Heart right ventricle (tissue), 16 donors: ENCODE data around the gene SERPINB10. TPM values are rescaled to one million over a fixed set of nuclear protein-coding genes. Genes with fewer than 3 reads are reported as not detected.

ENCODE experiments used
- ATAC-seq, 8 donors: fragments of 200-7000 bp; cut with Tn5 transposase; one replicate each; pipeline ENCODE4 v1.9.1; 2020; ENCODE audit warnings: mild to moderate bottlenecking in 8 of 8, moderate library complexity in 8 of 8, moderate number of reproducible peaks in 1 of 8
- DNase-seq, 2 donors: peaks; one replicate each; pipeline ENCODE4 v3.0.0-alpha.2; 2020
- H3K27ac ChIP-seq, 10 donors: fragments of 200-600 bp; sonication (generic) in 2 of 10; one replicate each; pipeline versions ENCODE4 v1.5.0 to v1.8.0; 2020 to 2022; ENCODE audit warnings: mild to moderate bottlenecking in 3 of 10
- H3K27me3 ChIP-seq, 7 donors: fragments of 200-600 bp; one replicate each; pipeline ENCODE4 v1.8.0; 2021 to 2022; ENCODE audit warnings: mild to moderate bottlenecking in 2 of 7
- H3K36me3 ChIP-seq, 9 donors: fragments of 200-600 bp; sonication (generic) in 1 of 9; one replicate each; pipeline versions ENCODE4 v1.5.0 to v1.8.0; 2020 to 2022; ENCODE audit warnings: mild to moderate bottlenecking in 2 of 9
- H3K4me1 ChIP-seq, 9 donors: fragments of 200-600 bp; sonication (generic) in 1 of 9; one replicate each; pipeline versions ENCODE4 v1.5.0 to v1.8.0; 2020 to 2022; ENCODE audit warnings: mild to moderate bottlenecking in 4 of 9
- H3K4me3 ChIP-seq, 10 donors: fragments of 200-600 bp; sonication (generic) in 2 of 10; one replicate each; pipeline versions ENCODE4 v1.5.0 to v1.8.0; 2020 to 2022; ENCODE audit warnings: mild to moderate bottlenecking in 7 of 10, moderate library complexity in 2 of 10
- H3K9me3 ChIP-seq, 11 donors: fragments of 200-600 bp in 10 of 11; sonication (generic) in 2 of 11; one replicate each; pipeline versions ENCODE4 v1.5.0 to v1.8.0; 2013 to 2022; ENCODE audit warnings: mild to moderate bottlenecking in 2 of 11, control low read depth in 1 of 11, moderate library complexity in 1 of 11
- CTCF ChIP-seq, 9 donors: fragments of 200-600 bp; sonication (generic) in 2 of 9; IDR thresholded peaks; one replicate each; pipeline versions ENCODE4 v1.5.0 to v1.8.0; 2021 to 2022; ENCODE audit warnings: antibody characterized with exemption in 9 of 9, mild to moderate bottlenecking in 5 of 9, moderate library complexity in 1 of 9
- WGBS, 2 donors: extraction: QIAGEN DNeasy Blood & Tissue Kit; methylation state at CpG; one replicate each; pipeline ENCODE4 v1.1.7; 2013; ENCODE audit warnings: inconsistent platforms in 1 of 2; 5-methylcytosine and 5-hydroxymethylcytosine counted together
- intact Hi-C, 10 donors: fragments of 100-400 bp; cut with DNase I; formaldehyde crosslinking; loops; one replicate each; pipeline versions ENCODE4 v1.11.1 to v1.14.2; 2022
- polyA plus RNA-seq, 2 donors: library from polyadenylated mRNA; stranded (reverse); fragments of 200-250 nt; gene quantifications; one replicate each; pipeline ENCODE4 v1.2.3, GENCODE V29; 2013
- total RNA-seq, 10 donors: library from RNA; stranded (reverse); fragmentation: NEBNext Ultra II Directional in 3 of 10; extraction: Animal tissue kit (Norgen Biotek cat#: 25700) in 3 of 10; gene quantifications; one replicate each; pipeline versions ENCODE4 v1.2.1 to v1.2.4, GENCODE V29; 2021 to 2023
- donor health status: Arrhythmogenic right ventricular cardiomyopathy.
- donor health status: ischemic (EF 13 %, LVEDD 7.1; RV severe dilation, severe dysfunction).
- donor health status: healthy with polysubstance abuse.
- donor health status: DM: no; HTN: yes; CAD: no.
- donor health status: DM: no; HTN: no; CAD: no.
- donor health status: ischemic (EF 25% LVEDD 6.9; RV normal size, moderate dysfunction).
- donor health status: ischemic (EF 25% LVEDD 5.7; RV mildly dilated, moderate dysfunction).
- donor health status: healthy.
- donor health status: DM: yes; HTN: yes; CAD: no.
- donor health status: Ischemic cardiomyopathy.
- donor health status: ischemic (EF 35%, LVEDD 5.7; RV mildly dilated, moderate dysfunction).
- donor health status: nonischemic (EF 11% LVEDD 7.7; RV severe dilation, severe dysfunction).
- donor health status: DM: yes; HTN: yes; CAD: no.
- donor health status: PGD.
- donor health status: ischemic (EF 29% LVEDD 5.4; RV normal size, mild dysfunction).
- donor health status: nonischemic (EF 23%, LVEDD 6.1; RV moderate dilation, normal function).

SERPINB10 gene
- total and polyA plus RNA-seq, 12 donors = not detected

DNA sequence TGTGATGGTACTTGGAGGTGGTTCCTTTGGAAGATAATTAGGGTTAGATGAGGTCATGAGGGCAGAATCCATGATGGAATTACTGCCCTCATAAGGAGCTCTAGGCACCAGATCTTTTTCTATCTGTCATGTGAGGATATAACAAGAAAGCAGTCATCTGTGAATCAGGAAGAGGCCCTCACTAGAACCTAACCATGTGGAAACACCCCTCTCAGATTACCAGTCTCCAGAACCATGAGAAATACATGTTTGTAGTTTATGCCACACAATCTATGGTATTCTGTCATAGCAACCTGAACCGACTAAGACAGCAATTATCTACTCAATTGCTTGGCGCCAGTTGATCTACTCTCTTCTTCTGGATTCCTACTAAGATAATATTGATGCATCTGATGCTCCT, 2.4 kb upstream of the SERPINB10 start:
- WGBS, 2 donors = 96 to 97% methylated on average over 2 of the region's 2 CpGs
- intact Hi-C loops = no loop called here
- Histone ChIP-seq H3K36me3 (no peaks in the 10 kb centered on the region), H3K9me3 (no peaks in the 10 kb centered on the region), H3K27ac (no peak overlapping the region), H3K27me3 (no peaks in the 10 kb centered on the region), H3K4me1 (peaks cover 0 to 4% (median 0%) of the 10 kb centered on the region in 9 donors), H3K4me3 (no peak overlapping the region)
- no peak for TF ChIP-seq CTCF (IDR thresholded peaks at IDR 0.05)
- ATAC-seq (no peak), DNase-seq (no peak)

DNA sequence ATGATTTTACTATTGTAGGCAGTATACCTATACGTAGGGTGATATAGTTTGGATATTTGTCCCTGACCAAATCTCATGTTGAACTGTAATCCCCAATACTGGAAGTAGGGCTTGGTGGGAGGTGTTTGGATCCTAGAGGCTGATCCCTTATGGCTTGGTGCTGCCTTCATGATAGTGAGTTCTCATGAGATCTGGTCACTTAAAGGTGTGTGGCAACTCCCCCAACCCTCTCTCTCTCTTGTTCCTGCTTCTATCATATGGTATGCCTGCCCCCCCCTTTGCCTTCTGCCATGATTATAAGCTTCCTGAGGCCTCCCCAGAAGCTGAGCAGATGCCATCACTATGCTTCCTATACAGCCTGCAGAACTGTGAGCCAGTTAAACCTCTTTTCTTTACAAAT, 1.7 kb upstream of the SERPINB10 start:
- intact Hi-C loops = no loop called here
- peaks cover 0 to 4% (median 0%) of the 10 kb centered on the region in 9 donors for H3K4me1 ChIP-seq
- no peak overlapping the region for H3K27ac ChIP-seq
- ATAC-seq (no peak), DNase-seq (no peak)
- no peak overlapping the region for H3K4me3 ChIP-seq
- 79 to 86% methylated on average over 1 of the region's 1 CpG for WGBS, 2 donors
- no peaks in the 10 kb centered on the region for H3K27me3 ChIP-seq
- no peak for TF ChIP-seq CTCF (IDR thresholded peaks at IDR 0.05)
- no peaks in the 10 kb centered on the region for H3K9me3 ChIP-seq
- no peaks in the 10 kb centered on the region for H3K36me3 ChIP-seq

DNA sequence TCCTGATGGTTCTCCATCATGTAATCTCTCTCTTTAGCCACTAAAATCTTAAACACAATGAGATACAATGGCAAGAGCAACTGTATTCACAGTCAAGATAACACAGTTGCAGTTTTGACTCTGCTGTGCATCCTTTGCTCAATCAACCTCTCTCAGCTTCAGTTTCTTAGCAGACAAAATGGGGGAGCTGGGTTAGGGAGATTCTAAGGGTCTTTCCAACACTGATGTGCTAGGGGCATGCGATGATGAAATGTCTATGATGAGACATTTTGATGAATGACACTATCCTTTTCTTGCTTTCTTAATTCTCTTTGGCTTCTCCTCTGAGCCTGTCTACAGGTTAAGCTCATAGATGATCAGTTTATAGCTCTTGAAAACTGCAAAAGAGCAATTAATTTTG, 1.1 kb downstream of the SERPINB10 start:
- H3K9me3 ChIP-seq = no peaks in the 10 kb centered on the region
- 83 to 92% methylated on average over 1 of the region's 1 CpG for WGBS, 2 donors
- H3K4me3 ChIP-seq = no peak overlapping the region
- no peak for TF ChIP-seq CTCF (IDR thresholded peaks at IDR 0.05)
- ATAC-seq = no peak
- DNase-seq = no peak
- H3K27ac ChIP-seq = no peak overlapping the region
- H3K4me1 ChIP-seq = peaks cover 0 to 4% (median 0%) of the 10 kb centered on the region in 9 donors
- H3K27me3 ChIP-seq = no peaks in the 10 kb centered on the region
- intact Hi-C loops = no loop called here
- no peaks in the 10 kb centered on the region for H3K36me3 ChIP-seq

GRCh38 chr18:63909870-63910269, 2.1 kb downstream of the SERPINB10 start:
- no peak for ATAC-seq
- Histone ChIP-seq H3K4me1 (peaks cover 0 to 4% (median 0%) of the 10 kb centered on the region in 9 donors), H3K27me3 (no peaks in the 10 kb centered on the region), H3K27ac (no peak overlapping the region), H3K9me3 (no peaks in the 10 kb centered on the region), H3K4me3 (no peak overlapping the region), H3K36me3 (no peaks in the 10 kb centered on the region)
- intact Hi-C loops = no loop called here
- no peak for TF ChIP-seq CTCF (IDR thresholded peaks at IDR 0.05)
- WGBS, 2 donors = 66 to 72% methylated on average over 2 of the region's 2 CpGs
- no peak for DNase-seq
